Mucosa of rectum (tissue), 2 donors: ENCODE data around the gene CUTA.

Experiments used
- H3K27ac ChIP-seq, 2 donors: one replicate each; pipeline ENCODE4 v1.7.0; 2013; ENCODE audit warnings: inconsistent platforms in 2 of 2, low read depth in 2 of 2, low read length in 2 of 2
- H3K27me3 ChIP-seq, 2 donors: one replicate each; pipeline ENCODE4 v1.7.0; 2013; ENCODE audit warnings: low read length in 2 of 2; ENCODE audit not compliant: control insufficient read depth in 2 of 2, insufficient read depth in 2 of 2
- H3K36me3 ChIP-seq, 2 donors: one replicate each; pipeline ENCODE4 v1.7.0; 2013; ENCODE audit warnings: low read length in 2 of 2; ENCODE audit not compliant: control insufficient read depth in 2 of 2, insufficient read depth in 2 of 2
- H3K4me1 ChIP-seq, 2 donors: one replicate each; pipeline ENCODE4 v1.7.0; 2013; ENCODE audit warnings: low read length in 2 of 2, mild to moderate bottlenecking in 1 of 2; ENCODE audit not compliant: control insufficient read depth in 2 of 2, insufficient read depth in 2 of 2
- H3K4me3 ChIP-seq, 2 donors: one replicate each; pipeline ENCODE4 v1.7.0; 2013; ENCODE audit warnings: low read length in 2 of 2
- H3K9ac ChIP-seq, 2 donors: one replicate each; pipeline ENCODE4 v1.7.0; 2013; ENCODE audit warnings: low read length in 2 of 2, low read depth in 1 of 2, mild to moderate bottlenecking in 1 of 2
- H3K9me3 ChIP-seq, 2 donors: one replicate each; pipeline ENCODE4 v1.7.0; 2013; ENCODE audit warnings: low read length in 2 of 2; ENCODE audit not compliant: control insufficient read depth in 2 of 2
- donor health status: healthy.
- donor health status: Normal muscosa, but diverticular disease.

CUTA gene

DNA sequence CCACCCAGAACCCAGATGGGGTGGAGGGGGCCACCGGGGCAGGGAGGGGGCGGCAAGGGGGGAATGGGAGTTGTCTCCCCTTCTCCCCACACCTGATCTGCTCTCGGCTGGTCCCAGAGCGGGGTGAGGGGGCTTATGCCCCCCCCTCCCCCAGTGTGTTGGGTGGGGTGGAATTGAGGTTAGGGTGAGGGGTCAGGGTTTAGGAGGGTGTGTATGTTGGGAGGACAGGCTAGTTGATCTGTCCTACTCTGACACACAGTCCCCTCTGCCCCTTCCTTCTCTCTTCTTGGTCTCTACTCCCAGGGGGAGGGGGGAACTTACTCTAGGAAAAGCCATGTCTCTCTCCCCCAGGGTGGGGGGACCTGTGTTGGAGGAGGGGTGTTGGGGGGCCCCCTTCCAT, 34.6 kb upstream of the CUTA start:
- no peak overlapping the region for H3K9ac ChIP-seq
- no peak overlapping the region for H3K27ac ChIP-seq
- no peak overlapping the region for H3K4me3 ChIP-seq
- no peaks in the 10 kb centered on the region for H3K27me3 ChIP-seq
- H3K36me3 ChIP-seq = peaks cover 0 to 7% of the 10 kb centered on the region in 2 donors
- H3K9me3 ChIP-seq = no peaks in the 10 kb centered on the region
- H3K4me1 ChIP-seq = peaks cover 5 to 11% of the 10 kb centered on the region in 2 donors

DNA sequence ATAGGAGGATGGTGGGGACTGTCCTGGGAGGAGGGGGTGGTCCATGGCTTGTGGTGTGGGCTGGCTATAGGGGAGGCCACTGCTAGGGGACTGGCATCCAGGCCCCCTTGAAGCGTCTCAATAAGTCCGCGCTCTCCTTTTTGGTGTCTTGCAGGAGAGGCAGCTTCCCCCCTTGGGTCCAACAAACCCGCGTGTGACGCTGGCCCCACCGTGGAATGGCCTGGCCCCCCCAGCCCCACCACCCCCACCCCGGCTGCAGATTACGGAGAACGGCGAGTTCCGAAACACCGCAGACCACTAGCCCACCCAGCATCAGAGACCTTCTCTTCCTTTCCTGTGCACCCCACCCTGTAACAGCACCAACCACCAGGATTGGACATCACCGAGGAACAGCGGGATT, 33.7 kb upstream of the CUTA start:
- peaks cover 0 to 7% of the 10 kb centered on the region in 2 donors for H3K36me3 ChIP-seq
- H3K27me3 ChIP-seq = no peaks in the 10 kb centered on the region
- no peak overlapping the region for H3K27ac ChIP-seq
- H3K9ac ChIP-seq = no peak overlapping the region
- H3K9me3 ChIP-seq = no peaks in the 10 kb centered on the region
- H3K4me3 ChIP-seq = no peak overlapping the region
- peaks cover 5 to 11% of the 10 kb centered on the region in 2 donors for H3K4me1 ChIP-seq

DNA sequence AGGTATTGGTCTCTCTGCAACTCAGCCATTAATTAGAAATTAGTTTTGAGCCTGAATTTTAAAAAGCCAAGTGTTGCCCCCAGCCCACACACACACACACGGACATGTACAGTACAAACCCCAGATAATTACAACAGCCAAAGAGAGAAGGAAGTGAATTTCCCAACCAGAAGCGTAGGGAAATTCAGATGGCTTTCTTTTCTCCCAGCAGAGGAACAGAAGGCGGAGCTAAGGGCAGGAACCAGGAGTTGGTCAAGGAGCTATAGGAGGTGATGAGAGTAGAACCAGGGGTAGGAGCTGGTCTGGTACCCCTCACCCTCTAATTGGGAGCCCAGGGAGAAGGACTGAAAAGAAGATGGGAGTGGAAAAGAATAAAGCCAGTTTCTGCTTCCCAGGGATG, 32.5 kb upstream of the CUTA start:
- no peaks in the 10 kb centered on the region for H3K9me3 ChIP-seq
- no peak overlapping the region for H3K9ac ChIP-seq
- peaks cover 5 to 11% of the 10 kb centered on the region in 2 donors for H3K4me1 ChIP-seq
- H3K4me3 ChIP-seq = no peak overlapping the region
- H3K27me3 ChIP-seq = no peaks in the 10 kb centered on the region
- H3K27ac ChIP-seq = no peak overlapping the region
- H3K36me3 ChIP-seq = peaks cover 0 to 12% of the 10 kb centered on the region in 2 donors

DNA sequence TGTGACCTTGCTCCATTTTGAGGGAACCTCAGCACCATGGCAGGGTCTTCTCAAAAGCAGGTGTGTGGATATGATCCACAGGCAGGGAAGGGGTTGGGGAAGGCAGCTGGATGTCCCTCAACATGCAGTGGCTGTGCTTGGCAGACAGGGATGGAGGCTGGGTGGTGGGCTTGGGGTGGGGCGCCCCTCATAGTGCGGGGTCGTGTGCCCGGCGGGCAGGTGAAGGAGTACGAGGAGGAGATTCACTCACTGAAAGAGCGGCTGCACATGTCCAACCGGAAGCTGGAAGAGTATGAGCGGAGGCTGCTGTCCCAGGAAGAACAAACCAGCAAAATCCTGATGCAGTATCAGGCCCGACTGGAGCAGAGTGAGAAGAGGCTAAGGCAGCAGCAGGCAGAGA, 28.4 kb upstream of the CUTA start:
- no peaks in the 10 kb centered on the region for H3K27me3 ChIP-seq
- H3K4me1 ChIP-seq = no peaks in the 10 kb centered on the region
- H3K27ac ChIP-seq = no peak overlapping the region
- no peak overlapping the region for H3K4me3 ChIP-seq
- peaks cover 7 to 14% of the 10 kb centered on the region in 2 donors for H3K36me3 ChIP-seq
- H3K9me3 ChIP-seq = no peaks in the 10 kb centered on the region
- H3K9ac ChIP-seq = no peak overlapping the region

DNA sequence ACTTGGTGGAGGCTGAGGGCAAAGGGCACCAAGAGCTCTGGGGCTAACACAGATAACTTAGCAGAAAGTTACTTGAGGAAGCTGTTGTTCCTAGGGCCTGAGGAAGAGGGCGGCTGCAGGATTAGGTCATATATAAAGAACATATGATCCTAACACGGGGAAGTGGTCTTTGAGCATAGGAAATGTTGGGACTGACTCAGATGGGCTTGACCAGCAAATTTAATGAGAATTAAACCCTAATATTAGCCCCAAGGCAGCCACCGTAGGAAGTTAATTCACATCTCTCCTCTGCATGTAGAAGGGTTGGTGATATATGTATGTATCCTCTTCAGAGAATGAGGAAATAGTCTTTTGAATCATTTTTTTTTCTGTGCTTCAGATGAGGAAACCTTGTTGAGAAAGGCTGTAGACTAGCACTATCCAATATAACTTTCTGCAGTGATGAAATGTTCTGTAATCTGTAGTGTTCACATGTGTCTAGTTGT, 27.3 kb upstream of the CUTA start:
- Histone ChIP-seq H3K9me3 (no peaks in the 10 kb centered on the region), H3K27ac (no peak overlapping the region), H3K36me3 (peaks cover 7 to 14% of the 10 kb centered on the region in 2 donors), H3K4me1 (no peaks in the 10 kb centered on the region), H3K27me3 (no peaks in the 10 kb centered on the region), H3K9ac (no peak overlapping the region), H3K4me3 (no peak overlapping the region)

DNA sequence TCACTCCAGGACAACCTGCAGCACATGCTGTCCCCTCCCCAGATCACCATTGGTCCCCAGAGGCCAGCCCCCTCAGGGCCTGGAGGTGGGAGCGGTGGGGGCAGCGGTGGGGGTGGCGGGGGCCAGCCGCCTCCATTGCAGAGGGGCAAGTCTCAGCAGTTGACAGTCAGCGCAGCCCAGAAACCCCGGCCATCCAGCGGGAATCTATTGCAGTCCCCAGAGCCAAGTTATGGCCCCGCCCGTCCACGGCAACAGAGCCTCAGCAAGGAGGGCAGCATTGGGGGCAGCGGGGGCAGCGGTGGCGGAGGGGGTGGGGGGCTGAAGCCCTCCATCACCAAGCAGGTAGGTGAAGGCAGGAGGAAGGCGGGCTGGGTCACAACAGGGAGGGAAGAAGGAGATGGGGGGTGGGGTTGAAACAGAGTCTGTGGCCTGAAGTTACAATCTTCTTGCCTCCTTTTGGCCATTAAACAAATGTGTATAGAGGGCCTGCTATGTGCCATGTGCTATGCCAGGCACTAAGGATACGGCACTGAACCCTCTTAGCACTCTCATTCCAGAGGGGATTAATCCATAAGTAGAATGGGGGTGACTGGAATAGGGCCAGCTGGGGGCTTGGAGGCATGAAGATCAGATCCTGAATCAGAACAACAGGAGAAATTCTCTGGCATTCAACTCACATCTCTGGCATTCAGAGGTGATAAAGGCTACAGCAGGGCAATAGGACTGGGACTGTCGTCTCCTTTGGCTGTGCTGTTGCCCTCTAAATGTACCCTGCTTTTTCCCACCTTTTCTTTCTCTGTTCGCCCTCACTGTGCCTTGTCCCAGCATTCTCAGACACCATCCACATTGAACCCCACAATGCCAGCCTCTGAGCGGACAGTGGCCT, 26.0 kb upstream of the CUTA start:
- no peaks in the 10 kb centered on the region for H3K9me3 ChIP-seq
- H3K27me3 ChIP-seq = no peaks in the 10 kb centered on the region
- H3K4me3 ChIP-seq = no peak overlapping the region
- peaks cover 7 to 15% of the 10 kb centered on the region in 2 donors for H3K36me3 ChIP-seq
- no peak overlapping the region for H3K9ac ChIP-seq
- H3K4me1 ChIP-seq = no peaks in the 10 kb centered on the region
- no peak overlapping the region for H3K27ac ChIP-seq

DNA sequence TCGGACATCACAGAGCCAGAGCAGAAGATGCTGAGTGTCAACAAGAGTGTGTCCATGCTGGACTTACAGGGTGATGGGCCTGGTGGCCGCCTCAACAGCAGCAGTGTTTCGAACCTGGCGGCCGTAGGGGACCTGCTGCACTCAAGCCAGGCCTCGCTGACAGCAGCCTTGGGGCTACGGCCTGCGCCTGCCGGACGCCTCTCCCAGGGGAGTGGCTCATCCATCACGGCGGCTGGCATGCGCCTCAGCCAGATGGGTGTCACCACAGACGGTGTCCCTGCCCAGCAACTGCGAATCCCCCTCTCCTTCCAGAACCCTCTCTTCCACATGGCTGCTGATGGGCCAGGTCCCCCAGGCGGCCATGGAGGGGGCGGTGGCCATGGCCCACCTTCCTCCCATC, 25.1 kb upstream of the CUTA start:
- H3K4me1 ChIP-seq = no peaks in the 10 kb centered on the region
- no peak overlapping the region for H3K4me3 ChIP-seq
- H3K27ac ChIP-seq = no peak overlapping the region
- H3K9ac ChIP-seq = no peak overlapping the region
- no peaks in the 10 kb centered on the region for H3K27me3 ChIP-seq
- H3K36me3 ChIP-seq = peaks cover 12 to 16% of the 10 kb centered on the region in 2 donors
- H3K9me3 ChIP-seq = no peaks in the 10 kb centered on the region

DNA sequence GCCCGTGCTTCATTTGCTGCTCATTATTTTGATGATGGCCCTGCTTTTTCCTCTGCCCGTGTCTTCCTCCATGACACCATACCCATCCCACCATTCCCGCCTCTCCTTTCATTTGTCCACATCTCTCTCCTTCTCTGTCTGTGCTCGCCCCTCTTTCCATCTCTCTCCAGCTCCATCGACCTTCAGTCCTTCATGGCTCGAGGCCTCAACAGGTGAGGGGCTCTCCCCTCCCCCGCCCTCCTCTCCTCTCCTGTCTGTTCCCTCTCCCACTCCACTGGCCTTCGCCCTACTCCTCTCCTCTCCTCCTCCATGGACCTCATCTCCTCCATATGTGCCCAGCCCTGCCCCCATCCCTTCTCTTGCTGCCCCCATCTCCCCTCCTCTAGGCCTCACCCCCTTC, 24.4 kb upstream of the CUTA start:
- no peak overlapping the region for H3K4me3 ChIP-seq
- H3K4me1 ChIP-seq = no peaks in the 10 kb centered on the region
- H3K9ac ChIP-seq = no peak overlapping the region
- no peak overlapping the region for H3K27ac ChIP-seq
- H3K9me3 ChIP-seq = no peaks in the 10 kb centered on the region
- H3K27me3 ChIP-seq = no peaks in the 10 kb centered on the region
- H3K36me3 ChIP-seq = peaks cover 15 to 17% of the 10 kb centered on the region in 2 donors

DNA sequence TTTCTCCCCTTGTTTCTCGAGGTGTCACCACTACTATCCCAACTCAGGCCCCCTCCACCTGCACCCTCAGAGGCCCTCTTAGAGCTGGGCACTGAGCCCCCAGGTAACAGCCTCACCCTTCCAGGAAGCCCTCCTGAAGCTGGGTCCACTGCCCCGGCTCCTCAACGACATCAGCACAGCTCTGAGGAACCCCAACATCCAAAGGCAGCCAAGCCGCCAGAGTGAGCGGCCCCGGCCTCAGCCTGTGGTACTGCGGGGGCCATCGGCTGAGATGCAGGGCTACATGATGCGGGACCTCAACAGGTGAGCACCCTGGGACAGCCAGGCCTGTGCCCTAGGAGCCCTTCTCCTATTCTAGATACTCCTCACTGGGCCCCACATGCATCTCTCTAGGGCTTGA, 23.6 kb upstream of the CUTA start:
- no peak overlapping the region for H3K27ac ChIP-seq
- H3K9ac ChIP-seq = no peak overlapping the region
- no peaks in the 10 kb centered on the region for H3K27me3 ChIP-seq
- peaks cover 15 to 23% of the 10 kb centered on the region in 2 donors for H3K36me3 ChIP-seq
- H3K9me3 ChIP-seq = no peaks in the 10 kb centered on the region
- no peaks in the 10 kb centered on the region for H3K4me1 ChIP-seq
- H3K4me3 ChIP-seq = no peak overlapping the region

DNA sequence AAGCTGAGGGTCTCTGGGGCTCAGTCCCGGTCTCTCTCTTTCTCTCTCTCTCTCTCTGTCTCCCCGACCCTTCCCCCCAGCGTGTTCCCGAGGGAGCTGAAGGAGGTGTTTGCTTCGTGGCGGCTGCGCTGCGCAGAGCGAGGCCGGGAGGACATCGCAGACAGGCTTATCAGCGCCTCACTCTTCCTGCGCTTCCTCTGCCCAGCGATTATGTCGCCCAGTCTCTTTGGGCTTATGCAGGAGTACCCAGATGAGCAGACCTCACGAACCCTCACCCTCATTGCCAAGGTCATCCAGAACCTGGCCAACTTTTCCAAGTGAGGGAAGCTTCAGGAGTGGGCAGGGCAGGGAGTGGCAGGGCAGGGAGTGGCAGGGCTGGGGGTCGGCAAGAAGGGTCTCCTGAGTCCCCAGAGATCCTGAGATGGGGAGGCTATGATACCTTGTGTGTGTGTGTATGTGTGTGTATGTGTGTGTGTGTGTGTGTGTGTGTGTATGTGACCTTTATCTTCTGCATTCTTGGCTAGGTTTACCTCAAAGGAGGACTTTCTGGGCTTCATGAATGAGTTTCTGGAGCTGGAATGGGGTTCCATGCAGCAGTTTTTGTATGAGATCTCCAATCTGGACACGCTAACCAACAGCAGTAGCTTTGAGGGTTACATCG, 22.9 kb upstream of the CUTA start:
- Histone ChIP-seq H3K9me3 (no peaks in the 10 kb centered on the region), H3K4me3 (no peak overlapping the region), H3K36me3 (peaks cover 15 to 18% of the 10 kb centered on the region in 2 donors), H3K9ac (no peak overlapping the region), H3K4me1 (no peaks in the 10 kb centered on the region), H3K27ac (no peak overlapping the region), H3K27me3 (no peaks in the 10 kb centered on the region)
